OCI-LY1 (cell line): ENCODE results near the gene EYS.

Experiments used
- H2AFZ ChIP-seq: fragments of 200-600 bp; sonication (generic), shearing (Covaris generic); 2 replicates; pipeline ENCODE4 v1.6.0; 2014; ENCODE audit warnings: antibody characterized with exemption, mild to moderate bottlenecking, low read length
- H3F3A ChIP-seq: fragments of 200-600 bp; sonication (generic), shearing (Covaris generic); 2 replicates; pipeline ENCODE4 v1.6.0; 2014; ENCODE audit warnings: mild to moderate bottlenecking, antibody characterized with exemption, low read length, moderate library complexity; ENCODE audit not compliant: insufficient read depth
- H3K27ac ChIP-seq: fragments of 200-600 bp; sonication (generic); 2 replicates; pipeline ENCODE4 v1.5.1; 2014; ENCODE audit warnings: low read length, mixed run types, mild to moderate bottlenecking, low read depth; ENCODE audit not compliant: poor library complexity, severe bottlenecking
- H3K27me3 ChIP-seq: fragments of 200-600 bp; sonication (generic); 2 replicates; pipeline ENCODE4 v1.6.0; 2014; ENCODE audit warnings: antibody characterized with exemption, mild to moderate bottlenecking, low read length, moderate library complexity; ENCODE audit not compliant: insufficient read depth
- H3K36me3 ChIP-seq: fragments of 200-600 bp; sonication (generic); 2 replicates; pipeline ENCODE4 v1.6.1; 2014; ENCODE audit warnings: mild to moderate bottlenecking, antibody characterized with exemption, low read length, moderate library complexity, mixed read lengths; ENCODE audit not compliant: insufficient read depth
- H3K4me1 ChIP-seq: fragments of 200-600 bp; sonication (generic); 2 replicates; pipeline ENCODE4 v1.5.1; 2014; ENCODE audit warnings: mild to moderate bottlenecking, low read length, moderate library complexity; ENCODE audit not compliant: insufficient read depth, severe bottlenecking
- H3K4me2 ChIP-seq: fragments of 200-600 bp; sonication (generic), shearing (Covaris generic); 2 replicates; pipeline ENCODE4 v1.6.1; 2014; ENCODE audit warnings: low read length
- H3K4me3 ChIP-seq: fragments of 200-600 bp; sonication (generic); 2 replicates; pipeline ENCODE4 v1.5.1; 2014; ENCODE audit warnings: low read length, low read depth, mild to moderate bottlenecking, mixed read lengths; ENCODE audit not compliant: poor library complexity, severe bottlenecking
- H3K79me2 ChIP-seq: fragments of 200-600 bp; shearing (Covaris generic); 2 replicates; pipeline ENCODE4 v1.6.1; 2016; ENCODE audit warnings: mixed run types, low read length, mixed read lengths; ENCODE audit not compliant: insufficient read depth
- H3K9ac ChIP-seq: fragments of 200-600 bp; sonication (generic), shearing (Covaris generic); 2 replicates; pipeline ENCODE4 v1.6.1; 2014; ENCODE audit warnings: mild to moderate bottlenecking, low read length, mixed read lengths
- H3K9me2 ChIP-seq: fragments of 200-600 bp; sonication (generic), shearing (Covaris generic); 2 replicates; pipeline ENCODE4 v1.6.1; 2014; ENCODE audit warnings: low read depth, mild to moderate bottlenecking, low read length, mixed read lengths
- H3K9me3 ChIP-seq: fragments of 200-600 bp; shearing (Covaris generic); 2 replicates; pipeline ENCODE4 v1.6.1; 2014; ENCODE audit warnings: low read length, mixed read lengths
- H4K20me1 ChIP-seq: fragments of 200-600 bp; sonication (generic), shearing (Covaris generic); 2 replicates; pipeline ENCODE4 v1.6.0; 2016; ENCODE audit warnings: mild to moderate bottlenecking, low read length; ENCODE audit not compliant: insufficient read depth
- EZH2 ChIP-seq: fragments of 200-600 bp; sonication (generic), shearing (Covaris generic); IDR thresholded peaks from 2 replicates; pipeline ENCODE4 v1.8.0; 2017; ENCODE audit warnings: borderline replicate concordance, mixed run types, mild to moderate bottlenecking, antibody characterized with exemption, low read length, moderate library complexity, mixed read lengths
- TF ChIP-seq, protein P1 (sequence below): fragments of 200-600 bp; sonication (generic), shearing (Covaris generic); IDR thresholded peaks from 2 replicates; pipeline ENCODE4 v1.5.1; 2017; ENCODE audit warnings: mild to moderate bottlenecking, antibody characterized with exemption, low read length, moderate library complexity, mixed read lengths

Gene EYS

GRCh38 chr6:65161661-65162060 is 545.4 kb downstream of the EYS start:
- no peaks in the 10 kb centered on the region for H4K20me1 ChIP-seq
- H3K79me2 ChIP-seq: no peaks in the 10 kb centered on the region
- TF ChIP-seq, protein P1, sequence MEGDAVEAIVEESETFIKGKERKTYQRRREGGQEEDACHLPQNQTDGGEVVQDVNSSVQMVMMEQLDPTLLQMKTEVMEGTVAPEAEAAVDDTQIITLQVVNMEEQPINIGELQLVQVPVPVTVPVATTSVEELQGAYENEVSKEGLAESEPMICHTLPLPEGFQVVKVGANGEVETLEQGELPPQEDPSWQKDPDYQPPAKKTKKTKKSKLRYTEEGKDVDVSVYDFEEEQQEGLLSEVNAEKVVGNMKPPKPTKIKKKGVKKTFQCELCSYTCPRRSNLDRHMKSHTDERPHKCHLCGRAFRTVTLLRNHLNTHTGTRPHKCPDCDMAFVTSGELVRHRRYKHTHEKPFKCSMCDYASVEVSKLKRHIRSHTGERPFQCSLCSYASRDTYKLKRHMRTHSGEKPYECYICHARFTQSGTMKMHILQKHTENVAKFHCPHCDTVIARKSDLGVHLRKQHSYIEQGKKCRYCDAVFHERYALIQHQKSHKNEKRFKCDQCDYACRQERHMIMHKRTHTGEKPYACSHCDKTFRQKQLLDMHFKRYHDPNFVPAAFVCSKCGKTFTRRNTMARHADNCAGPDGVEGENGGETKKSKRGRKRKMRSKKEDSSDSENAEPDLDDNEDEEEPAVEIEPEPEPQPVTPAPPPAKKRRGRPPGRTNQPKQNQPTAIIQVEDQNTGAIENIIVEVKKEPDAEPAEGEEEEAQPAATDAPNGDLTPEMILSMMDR: no peak
- no peak for TF ChIP-seq EZH2
- H3K9ac ChIP-seq: no peak overlapping the region
- H3K4me2 ChIP-seq: no peak overlapping the region
- no peaks in the 10 kb centered on the region for H3K9me3 ChIP-seq
- no peaks in the 10 kb centered on the region for H3K4me1 ChIP-seq
- H3K4me3 ChIP-seq: no peak overlapping the region
- no peaks in the 10 kb centered on the region for H3K36me3 ChIP-seq
- no peaks in the 10 kb centered on the region for H3K27me3 ChIP-seq
- no peak overlapping the region for H2AFZ ChIP-seq
- H3K27ac ChIP-seq: no peak overlapping the region
- no peaks in the 10 kb centered on the region for H3K9me2 ChIP-seq
- no peaks in the 10 kb centered on the region for H3F3A ChIP-seq

GRCh38 chr6:65157025-65157424 is 550.0 kb downstream of the EYS start:
- no peak overlapping the region for H3K4me3 ChIP-seq
- TF ChIP-seq, protein P1: no peak
- no peak for TF ChIP-seq EZH2
- no peak overlapping the region for H3K27ac ChIP-seq
- H3K4me2 ChIP-seq: no peak overlapping the region
- no peaks in the 10 kb centered on the region for H3K27me3 ChIP-seq
- H4K20me1 ChIP-seq: no peaks in the 10 kb centered on the region
- no peaks in the 10 kb centered on the region for H3F3A ChIP-seq
- no peaks in the 10 kb centered on the region for H3K9me2 ChIP-seq
- H3K9ac ChIP-seq: no peak overlapping the region
- no peak overlapping the region for H2AFZ ChIP-seq
- no peaks in the 10 kb centered on the region for H3K36me3 ChIP-seq
- no peaks in the 10 kb centered on the region for H3K9me3 ChIP-seq
- no peaks in the 10 kb centered on the region for H3K79me2 ChIP-seq
- H3K4me1 ChIP-seq: no peaks in the 10 kb centered on the region

- H3K36me3 ChIP-seq: no peaks in the 10 kb centered on the region
- H3K79me2 ChIP-seq: no peaks in the 10 kb centered on the region
- H3K9ac ChIP-seq: no peak overlapping the region
- H2AFZ ChIP-seq: no peak overlapping the region
- H3K27me3 ChIP-seq: no peaks in the 10 kb centered on the region
- H3K4me1 ChIP-seq: no peaks in the 10 kb centered on the region
- TF ChIP-seq, protein P1: no peak
- TF ChIP-seq EZH2: no peak
- H3K4me2 ChIP-seq: no peak overlapping the region
- no peaks in the 10 kb centered on the region for H3F3A ChIP-seq
- H3K9me3 ChIP-seq: no peaks in the 10 kb centered on the region
- H3K9me2 ChIP-seq: no peaks in the 10 kb centered on the region
- H3K4me3 ChIP-seq: no peak overlapping the region
- H3K27ac ChIP-seq: no peak overlapping the region
- no peaks in the 10 kb centered on the region for H4K20me1 ChIP-seq
These were observed 551.9 kb downstream of the EYS start for GRCh38 chr6:65155083-65155482.
